H1 (cell line): ENCODE measurements around the gene HFE. TPM values are rescaled to one million over a fixed set of nuclear protein-coding genes. Genes with fewer than 3 reads are reported as not detected.

Experiments used
- CTBP2 ChIP-seq: IDR thresholded peaks from 2 replicates; pipeline ENCODE4 v1.7.0; 2011; ENCODE audit warnings: borderline replicate concordance, mild to moderate bottlenecking, moderate library complexity, mixed read lengths, low read length; ENCODE audit not compliant: insufficient read depth, insufficient read length
- HDAC2 ChIP-seq, 2 experiments: fragments of 300-600 bp in 1 of 2; sonication (generic) in 1 of 2; IDR thresholded peaks; 2 replicates each; pipeline ENCODE4 v1.6.1; 2011 to 2012; ENCODE audit warnings: low read depth in 2 of 2, low read length in 2 of 2, mild to moderate bottlenecking in 2 of 2, moderate library complexity in 2 of 2, borderline replicate concordance in 1 of 2, inconsistent platforms in 1 of 2
- HDAC6 ChIP-seq: IDR thresholded peaks from one replicate; pipeline ENCODE4 v1.7.1; 2012; ENCODE audit warnings: low read depth, mild to moderate bottlenecking, inconsistent platforms, low read length, moderate library complexity
- NRF1 ChIP-seq: IDR thresholded peaks from 2 replicates; pipeline ENCODE4 v1.6.1; 2011; ENCODE audit warnings: mild to moderate bottlenecking, low read depth, low read length, improper control_type of control experiment
- POLR2A ChIP-seq, 2 experiments: IDR thresholded peaks; 1 replicate in 1 of 2; 2 replicates in 1 of 2; pipeline ENCODE4 v1.6.1; 2011; ENCODE audit warnings: low read depth in 2 of 2, low read length in 2 of 2, mild to moderate bottlenecking in 2 of 2; ENCODE audit errors: control extremely low read depth in 1 of 2
- POLR2AphosphoS5 ChIP-seq: IDR thresholded peaks from 2 replicates; pipeline ENCODE4 v1.6.1; 2011; ENCODE audit warnings: low read depth, low read length
- RFX5 ChIP-seq: IDR thresholded peaks from 2 replicates; pipeline ENCODE4 v1.6.1; 2011; ENCODE audit warnings: low read depth, low read length, improper control_type of control experiment, borderline replicate concordance
- SAP30 ChIP-seq: fragments of 300-600 bp; sonication (generic); IDR thresholded peaks from 2 replicates; pipeline ENCODE4 v1.7.1; 2012; ENCODE audit warnings: low read length, moderate library complexity, mild to moderate bottlenecking, inconsistent platforms; ENCODE audit not compliant: insufficient read depth, insufficient replicate concordance
- SIRT6 ChIP-seq: IDR thresholded peaks from one replicate; pipeline ENCODE4 v1.7.1; 2012; ENCODE audit warnings: low read length, inconsistent platforms
- SRF ChIP-seq: IDR thresholded peaks from 2 replicates; pipeline ENCODE4 v1.6.1; 2011; ENCODE audit warnings: mild to moderate bottlenecking, low read depth, low read length, moderate library complexity
- TAF1 ChIP-seq: IDR thresholded peaks from 2 replicates; pipeline ENCODE4 v1.6.1; 2011; ENCODE audit warnings: mild to moderate bottlenecking, low read depth, low read length
- TAF7 ChIP-seq: optimal IDR thresholded peaks from 2 replicates; pipeline ENCODE3; 2011; ENCODE audit warnings: low read depth, mild to moderate bottlenecking, inconsistent platforms, low read length, moderate library complexity, borderline replicate concordance
- polyA plus RNA-seq, 7 experiments: library from polyadenylated mRNA; depleted of rRNA in 3 of 7; stranded (reverse) in 5 of 7; unstranded in 2 of 7; fragments of >200 nt in 5 of 7; fragments of 200-250 nt in 2 of 7; gene quantifications; 1 replicate in 5 of 7; 2 replicates in 1 of 7; 4 replicates in 1 of 7; pipeline versions ENCODE4 v1.2.1 to v1.2.3, GENCODE V29; 2011 to 2013; ENCODE audit warnings: missing spikeins in 2 of 7, mixed read lengths in 2 of 7
- total RNA-seq: library from RNA; stranded (reverse); fragmentation: NEBNext Ultra II Directional; extraction: Animal tissue kit (Norgen Biotek cat#: 25700); gene quantifications from 2 replicates; pipeline ENCODE4 v1.2.1, GENCODE V29; 2021
- TF ChIP-seq, protein P1 (sequence below): IDR thresholded peaks from 2 replicates; pipeline ENCODE4 v1.6.1; 2012; ENCODE audit warnings: inconsistent platforms

The HFE gene
- total and polyA plus RNA-seq, 2 of the 8 experiments (the other 6 are each of a cell fraction or from before 2014, with no cell fraction given): 1.6 to 2.0 TPM

DNA sequence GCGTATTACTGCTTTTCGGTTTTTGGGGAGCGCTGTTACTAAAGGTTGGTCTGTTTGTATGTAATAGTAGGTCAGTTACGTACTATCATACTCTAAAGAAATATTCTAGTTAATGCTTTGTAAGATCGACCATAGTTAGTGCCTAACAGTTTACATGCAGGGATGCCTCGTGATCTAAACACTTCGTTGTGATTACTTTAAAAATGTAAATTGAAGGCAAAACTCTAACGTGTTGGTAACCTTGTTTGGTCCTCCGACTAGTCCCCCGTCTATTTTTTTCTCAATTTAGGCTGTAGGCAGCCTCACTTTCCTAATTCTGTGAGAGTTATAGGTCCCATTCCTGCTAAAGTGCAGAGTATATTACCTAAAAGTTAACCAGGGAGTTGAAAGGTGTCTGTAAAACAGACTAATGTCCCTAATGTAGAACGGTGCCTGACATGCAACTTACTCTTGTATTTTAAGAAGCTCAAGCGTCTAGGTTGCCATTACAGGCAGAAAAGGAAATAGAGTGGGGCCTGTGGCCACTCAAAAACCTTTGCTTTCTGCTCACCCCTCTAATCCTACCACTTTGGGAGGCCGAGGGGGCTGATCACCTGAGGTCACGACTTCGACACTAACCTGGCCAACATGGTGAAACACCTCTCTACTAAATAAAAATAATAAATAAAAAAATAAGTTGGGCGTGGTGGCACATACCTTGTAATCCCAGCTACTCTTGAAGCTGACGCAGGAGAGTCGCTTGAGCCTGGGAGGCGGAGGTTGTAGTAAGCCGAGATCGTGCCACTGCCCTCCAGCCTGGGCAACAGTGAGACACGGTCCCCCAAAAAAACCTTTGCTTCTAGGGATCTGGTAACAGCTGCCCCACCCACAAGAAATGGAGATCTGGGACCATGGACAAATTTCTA, 37.8 kb downstream of the HFE start (continued):
- TF ChIP-seq HDAC6: no peak
- TF ChIP-seq SIRT6: peak; percentile 26
- no peak for TF ChIP-seq TAF1
- TF ChIP-seq TAF7: peak; percentile 51
- no peak for TF ChIP-seq NRF1
- TF ChIP-seq HDAC2 (IDR thresholded peaks at IDR 0.05; ENCODE audit: borderline replicate concordance in 1 of 2, low read depth in 2 of 2, low read length in 2 of 2): no peak
- no peak for TF ChIP-seq SRF
- no peak for TF ChIP-seq CTBP2
- TF ChIP-seq POLR2A (IDR thresholded peaks at IDR 0.05; ENCODE audit: control extremely low read depth in 1 of 2, low read depth in 2 of 2, low read length in 2 of 2): peak; percentile 73 to 75
- TF ChIP-seq RFX5: no peak
- TF ChIP-seq POLR2AphosphoS5: peak; percentile 82
- TF ChIP-seq, protein P1, sequence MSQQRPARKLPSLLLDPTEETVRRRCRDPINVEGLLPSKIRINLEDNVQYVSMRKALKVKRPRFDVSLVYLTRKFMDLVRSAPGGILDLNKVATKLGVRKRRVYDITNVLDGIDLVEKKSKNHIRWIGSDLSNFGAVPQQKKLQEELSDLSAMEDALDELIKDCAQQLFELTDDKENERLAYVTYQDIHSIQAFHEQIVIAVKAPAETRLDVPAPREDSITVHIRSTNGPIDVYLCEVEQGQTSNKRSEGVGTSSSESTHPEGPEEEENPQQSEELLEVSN: no peak
- no peak for TF ChIP-seq SAP30
